IMR-90 (cell line): ENCODE results near the gene MPPED2. TPM values are rescaled to one million over a fixed set of nuclear protein-coding genes. Genes with fewer than 3 reads are reported as not detected.

ENCODE experiments used
- ATAC-seq: fragments of 200-7000 bp; cut with Tn5 transposase; 2 replicates; pipeline ENCODE4 v1.9.1; 2020; ENCODE audit warnings: low read depth, mild to moderate bottlenecking, moderate library complexity
- BruUV-seq: library from RNA; stranded (reverse); fragments of 400-500 nt; replicated peaks from 2 replicates; lab custom pipeline; 2021; lab: Mats Ljungman, UMichigan
- CTCF ChIA-PET: fragments of 300-600 bp; formaldehyde crosslinking; extraction: SDS; loops from one replicate; lab custom pipeline; 2021; ENCODE audit warnings: antibody characterized with exemption; lab: Yijun Ruan, JAX
- POLR2A ChIA-PET: fragments of 300-600 bp; sonication (Branson Sonifier 250); formaldehyde crosslinking; loops from one replicate; lab custom pipeline; 2022; ENCODE audit warnings: antibody characterized with exemption; ENCODE audit not compliant: unreplicated experiment; lab: Charles Lee
- DNase-seq: peaks from one replicate; pipeline ENCODE4 v3.0.0; 2013
- H2AFZ ChIP-seq: replicated peaks from 2 replicates; pipeline ENCODE3; 2013; ENCODE audit warnings: low read length, mild to moderate bottlenecking; ENCODE audit not compliant: poor library complexity
- H2AK5ac ChIP-seq: 2 replicates; pipeline ENCODE4 v1.6.1; 2013; ENCODE audit warnings: low read depth, low read length, inconsistent platforms
- H2AK9ac ChIP-seq: replicated peaks from 2 replicates; pipeline ENCODE3; 2013; ENCODE audit warnings: mild to moderate bottlenecking, low read depth, low read length, moderate library complexity; ENCODE audit not compliant: poor library complexity
- H2BK120ac ChIP-seq: 2 replicates; pipeline ENCODE4 v1.6.1; 2013; ENCODE audit warnings: low read depth, low read length, inconsistent platforms
- H2BK15ac ChIP-seq: 3 replicates; pipeline ENCODE4 v1.6.1; 2013; ENCODE audit warnings: low read depth, low read length, inconsistent platforms
- H2BK20ac ChIP-seq: 2 replicates; pipeline ENCODE4 v1.6.1; 2013; ENCODE audit warnings: low read depth, mild to moderate bottlenecking, inconsistent platforms, low read length, moderate library complexity
- H2BK5ac ChIP-seq: 2 replicates; pipeline ENCODE4 v1.6.1; 2013; ENCODE audit warnings: mild to moderate bottlenecking, low read depth, low read length, inconsistent platforms; ENCODE audit not compliant: poor library complexity, severe bottlenecking
- H3K14ac ChIP-seq: replicated peaks from 2 replicates; pipeline ENCODE4 v1.6.1; 2013; ENCODE audit warnings: low read depth, low read length, inconsistent platforms
- H3K18ac ChIP-seq: 2 replicates; pipeline ENCODE4 v1.6.1; 2013; ENCODE audit warnings: low read depth, low read length, control low read depth
- H3K23ac ChIP-seq: 2 replicates; pipeline ENCODE4 v1.6.1; 2013; ENCODE audit warnings: low read depth, low read length, inconsistent platforms
- H3K27ac ChIP-seq: 2 replicates; pipeline ENCODE4 v1.5.1; 2013; ENCODE audit warnings: mild to moderate bottlenecking, control low read depth, low read length; ENCODE audit not compliant: insufficient read depth
- H3K27me3 ChIP-seq: 2 replicates; pipeline ENCODE4 v1.6.1; 2013; ENCODE audit warnings: low read length; ENCODE audit not compliant: control insufficient read depth, insufficient read depth
- H3K36me3 ChIP-seq: 2 replicates; pipeline ENCODE4 v1.6.1; 2013; ENCODE audit warnings: low read length, mixed read lengths; ENCODE audit not compliant: control insufficient read depth, insufficient read depth
- H3K4ac ChIP-seq: 2 replicates; pipeline ENCODE4 v1.6.1; 2013; ENCODE audit warnings: low read depth, low read length, inconsistent platforms
- H3K4me1 ChIP-seq: 2 replicates; pipeline ENCODE4 v1.6.1; 2013; ENCODE audit warnings: low read length, mixed read lengths; ENCODE audit not compliant: control insufficient read depth, insufficient read depth
- H3K4me2 ChIP-seq: 2 replicates; pipeline ENCODE4 v1.6.1; 2013; ENCODE audit warnings: low read depth, mild to moderate bottlenecking, control low read depth, low read length, moderate library complexity
- H3K4me3 ChIP-seq: 2 replicates; pipeline ENCODE4 v1.5.1; 2013; ENCODE audit warnings: low read depth, mild to moderate bottlenecking, control low read depth, low read length, moderate library complexity; ENCODE audit not compliant: insufficient read depth
- H3K56ac ChIP-seq: 2 replicates; pipeline ENCODE4 v1.6.1; 2013; ENCODE audit warnings: low read length, inconsistent platforms; ENCODE audit not compliant: insufficient read depth; ENCODE audit errors: extremely low read depth
- H3K79me1 ChIP-seq, 2 experiments: 2 replicates each; pipeline ENCODE4 v1.6.1; 2013; ENCODE audit warnings: low read length in 2 of 2, inconsistent platforms in 1 of 2, low read depth in 1 of 2
- H3K9ac ChIP-seq: 2 replicates; pipeline ENCODE4 v1.6.1; 2013; ENCODE audit warnings: low read depth, low read length, control low read depth
- H3K9me1 ChIP-seq: 2 replicates; pipeline ENCODE4 v1.6.1; 2013; ENCODE audit warnings: low read length, inconsistent platforms; ENCODE audit not compliant: insufficient read depth
- H3K9me3 ChIP-seq: 2 replicates; pipeline ENCODE4 v1.6.1; 2013; ENCODE audit warnings: low read length; ENCODE audit not compliant: control insufficient read depth, insufficient read depth
- H4K20me1 ChIP-seq: 2 replicates; pipeline ENCODE4 v1.6.1; 2013; ENCODE audit warnings: low read length, inconsistent platforms; ENCODE audit not compliant: insufficient read depth
- H4K5ac ChIP-seq: 2 replicates; pipeline ENCODE4 v1.6.1; 2013; ENCODE audit warnings: mild to moderate bottlenecking, low read depth, low read length, control low read depth
- H4K8ac ChIP-seq, 2 experiments: 2 replicates each; pipeline ENCODE4 v1.6.1; 2013; ENCODE audit warnings: low read depth in 2 of 2, low read length in 2 of 2, control low read depth in 1 of 2, inconsistent platforms in 1 of 2
- H4K91ac ChIP-seq: 2 replicates; pipeline ENCODE4 v1.6.1; 2013; ENCODE audit warnings: low read depth, low read length, inconsistent platforms; ENCODE audit not compliant: insufficient read depth
- BHLHE40 ChIP-seq: fragments of 150-350 bp; IDR thresholded peaks from 2 replicates; pipeline ENCODE4 v1.6.1; 2016; ENCODE audit warnings: mild to moderate bottlenecking, low read depth, low read length
- CEBPB ChIP-seq: IDR thresholded peaks from 2 replicates; pipeline ENCODE4 v1.6.1; 2012; ENCODE audit warnings: low read depth, low read length, improper control_type of control experiment
- CHD1 ChIP-seq: IDR thresholded peaks from 2 replicates; pipeline ENCODE4 v1.6.1; 2012; ENCODE audit warnings: low read depth, low read length, improper control_type of control experiment
- FOS ChIP-seq: fragments of 150-350 bp; IDR thresholded peaks from 2 replicates; pipeline ENCODE4 v1.6.1; 2016; ENCODE audit warnings: low read depth, low read length
- MAFK ChIP-seq: IDR thresholded peaks from 2 replicates; pipeline ENCODE4 v1.6.1; 2012; ENCODE audit warnings: low read depth, low read length, improper control_type of control experiment
- MAZ ChIP-seq: IDR thresholded peaks from 2 replicates; pipeline ENCODE4 v1.6.1; 2012; ENCODE audit warnings: low read depth, mild to moderate bottlenecking, low read length, improper control_type of control experiment, moderate library complexity, borderline replicate concordance
- MXI1 ChIP-seq: IDR thresholded peaks from 2 replicates; pipeline ENCODE4 v1.6.1; 2012; ENCODE audit warnings: low read depth, mild to moderate bottlenecking, low read length, moderate library complexity, borderline replicate concordance
- NFE2L2 ChIP-seq: fragments of 150-350 bp; IDR thresholded peaks from 2 replicates; pipeline ENCODE4 v1.6.1; 2016; ENCODE audit warnings: low read depth, mild to moderate bottlenecking, low read length
- POLR2A ChIP-seq: IDR thresholded peaks from 2 replicates; pipeline ENCODE4 v1.6.1; 2012; ENCODE audit warnings: mild to moderate bottlenecking, low read depth, low read length
- RAD21 ChIP-seq: IDR thresholded peaks from 2 replicates; pipeline ENCODE4 v1.6.1; 2012; ENCODE audit warnings: low read length, improper control_type of control experiment
- RCOR1 ChIP-seq: IDR thresholded peaks from 2 replicates; pipeline ENCODE4 v1.6.1; 2012; ENCODE audit warnings: mild to moderate bottlenecking, low read length, improper control_type of control experiment; ENCODE audit not compliant: insufficient replicate concordance
- RFX5 ChIP-seq: IDR thresholded peaks from 2 replicates; pipeline ENCODE4 v1.8.0; 2012; ENCODE audit warnings: low read depth, mild to moderate bottlenecking, low read length, moderate library complexity
- SMC3 ChIP-seq: fragments of 150-350 bp; IDR thresholded peaks from 2 replicates; pipeline ENCODE4 v1.6.1; 2016; ENCODE audit warnings: low read depth, mild to moderate bottlenecking, antibody characterized with exemption, low read length, moderate library complexity
- WGBS, 2 experiments: methylation state at CpG; one replicate each; pipeline versions ENCODE4 v1.1.5 to v1.1.7; 2013; ENCODE audit warnings: missing lambda C conversion rate in 2 of 2; ENCODE audit not compliant: insufficient read length in 1 of 2; ENCODE audit errors: extremely low coverage in 2 of 2; 5-methylcytosine and 5-hydroxymethylcytosine counted together
- dilution Hi-C: fragments of 300-500 bp; cut with HindIII; formaldehyde crosslinking; loops from one replicate; pipeline ENCODE4 v1.14.3; 2018; ENCODE audit warnings: low sequenced_read_pairs; ENCODE audit not compliant: unreplicated experiment
- in situ Hi-C: fragments of 300-500 bp; cut with MboI; formaldehyde crosslinking; loops from 3 replicates; pipeline ENCODE4 v1.14.3; 2019; ENCODE audit warnings: low sequenced_read_pairs, inconsistent platforms, mixed read lengths
- intact Hi-C: fragments of 100-400 bp; cut with micrococcal nuclease; formaldehyde crosslinking; loops from 2 replicates; pipeline ENCODE4 v1.10.0; 2022
- polyA plus RNA-seq, 3 experiments: library from polyadenylated mRNA; depleted of rRNA; stranded (reverse); fragments of >200 nt; gene quantifications; 2 replicates each; pipeline ENCODE4 v1.2.3, GENCODE V29; 2012; ENCODE audit warnings: low replicate concordance in 1 of 3
- total RNA-seq: library from RNA; depleted of rRNA; stranded (reverse); fragments of >200 nt; gene quantifications from 2 replicates; pipeline ENCODE4 v1.2.3, GENCODE V29; 2012
- TF ChIP-seq, protein P1 (sequence below): fragments of 150-350 bp; IDR thresholded peaks from 2 replicates; pipeline ENCODE4 v1.6.1; 2016; ENCODE audit warnings: low read depth, mild to moderate bottlenecking, low read length, moderate library complexity, borderline replicate concordance
- TF ChIP-seq, protein P2 (sequence below): conservative IDR thresholded peaks from 2 replicates; pipeline ENCODE4 v1.5.1; 2012; ENCODE audit warnings: mild to moderate bottlenecking, low read depth, low read length, improper control_type of control experiment
- TF ChIP-seq, protein P3 (sequence below): fragments of 150-350 bp; IDR thresholded peaks from 2 replicates; pipeline ENCODE4 v1.6.1; 2017; ENCODE audit warnings: mild to moderate bottlenecking, antibody characterized with exemption, low read length, low read depth

Gene MPPED2
- total and polyA plus RNA-seq, 2 of the 4 experiments (the other 2 are of a cell fraction) = 0.10 TPM; not detected in 1

DNA sequence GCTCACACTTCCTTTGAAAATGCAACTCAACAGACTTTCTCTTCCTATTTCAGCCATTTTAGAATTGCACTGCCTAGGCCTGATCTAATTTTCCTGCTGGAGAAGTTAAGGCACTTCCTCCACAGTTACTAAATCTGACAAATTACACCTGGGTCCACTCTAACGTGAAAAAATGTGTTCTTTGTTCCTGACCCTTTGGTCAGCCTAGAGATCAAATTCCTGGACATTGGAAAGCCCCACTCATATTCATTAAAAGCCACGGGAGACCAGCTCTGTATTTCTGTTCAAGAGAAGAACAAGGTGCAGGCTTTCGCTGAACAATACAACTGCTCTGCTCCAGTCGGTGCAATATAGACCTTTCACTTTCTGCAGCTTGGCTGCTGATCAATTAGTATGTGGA, 96.6 kb downstream of the MPPED2 start:
- H2BK5ac ChIP-seq = no peak overlapping the region
- H3K4me1 ChIP-seq = peaks cover 2% of the 10 kb centered on the region; the same call in 1 of the 2 replicates
- no peak overlapping the region for H3K56ac ChIP-seq
- H3K23ac ChIP-seq = no peak overlapping the region
- no peaks in the 10 kb centered on the region for H3K79me1 ChIP-seq
- ATAC-seq = no peak
- H4K20me1 ChIP-seq = no peaks in the 10 kb centered on the region
- in situ Hi-C loops (no loop called here), intact Hi-C loops (no loop called here), dilution Hi-C loops (no loop called here)
- H3K14ac ChIP-seq = no peak overlapping the region
- H3K27me3 ChIP-seq = no peaks in the 10 kb centered on the region
- no peak overlapping the region for H2AK5ac ChIP-seq
- TF ChIP-seq RCOR1 = no peak
- TF ChIP-seq SMC3 = no peak
- TF ChIP-seq NFE2L2 = no peak
- TF ChIP-seq MAZ = no peak
- TF ChIP-seq RFX5 = no peak
- TF ChIP-seq, protein P1, sequence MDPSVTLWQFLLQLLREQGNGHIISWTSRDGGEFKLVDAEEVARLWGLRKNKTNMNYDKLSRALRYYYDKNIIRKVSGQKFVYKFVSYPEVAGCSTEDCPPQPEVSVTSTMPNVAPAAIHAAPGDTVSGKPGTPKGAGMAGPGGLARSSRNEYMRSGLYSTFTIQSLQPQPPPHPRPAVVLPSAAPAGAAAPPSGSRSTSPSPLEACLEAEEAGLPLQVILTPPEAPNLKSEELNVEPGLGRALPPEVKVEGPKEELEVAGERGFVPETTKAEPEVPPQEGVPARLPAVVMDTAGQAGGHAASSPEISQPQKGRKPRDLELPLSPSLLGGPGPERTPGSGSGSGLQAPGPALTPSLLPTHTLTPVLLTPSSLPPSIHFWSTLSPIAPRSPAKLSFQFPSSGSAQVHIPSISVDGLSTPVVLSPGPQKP = no peak
- TF ChIP-seq, protein P2, sequence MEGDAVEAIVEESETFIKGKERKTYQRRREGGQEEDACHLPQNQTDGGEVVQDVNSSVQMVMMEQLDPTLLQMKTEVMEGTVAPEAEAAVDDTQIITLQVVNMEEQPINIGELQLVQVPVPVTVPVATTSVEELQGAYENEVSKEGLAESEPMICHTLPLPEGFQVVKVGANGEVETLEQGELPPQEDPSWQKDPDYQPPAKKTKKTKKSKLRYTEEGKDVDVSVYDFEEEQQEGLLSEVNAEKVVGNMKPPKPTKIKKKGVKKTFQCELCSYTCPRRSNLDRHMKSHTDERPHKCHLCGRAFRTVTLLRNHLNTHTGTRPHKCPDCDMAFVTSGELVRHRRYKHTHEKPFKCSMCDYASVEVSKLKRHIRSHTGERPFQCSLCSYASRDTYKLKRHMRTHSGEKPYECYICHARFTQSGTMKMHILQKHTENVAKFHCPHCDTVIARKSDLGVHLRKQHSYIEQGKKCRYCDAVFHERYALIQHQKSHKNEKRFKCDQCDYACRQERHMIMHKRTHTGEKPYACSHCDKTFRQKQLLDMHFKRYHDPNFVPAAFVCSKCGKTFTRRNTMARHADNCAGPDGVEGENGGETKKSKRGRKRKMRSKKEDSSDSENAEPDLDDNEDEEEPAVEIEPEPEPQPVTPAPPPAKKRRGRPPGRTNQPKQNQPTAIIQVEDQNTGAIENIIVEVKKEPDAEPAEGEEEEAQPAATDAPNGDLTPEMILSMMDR = no peak
- no peak for TF ChIP-seq MAFK
- no peak for TF ChIP-seq CEBPB
- no peak for TF ChIP-seq MXI1
- no peak for TF ChIP-seq FOS
- TF ChIP-seq RAD21 = no peak
- no peak for TF ChIP-seq BHLHE40
- no peak for TF ChIP-seq POLR2A
- TF ChIP-seq, protein P3, sequence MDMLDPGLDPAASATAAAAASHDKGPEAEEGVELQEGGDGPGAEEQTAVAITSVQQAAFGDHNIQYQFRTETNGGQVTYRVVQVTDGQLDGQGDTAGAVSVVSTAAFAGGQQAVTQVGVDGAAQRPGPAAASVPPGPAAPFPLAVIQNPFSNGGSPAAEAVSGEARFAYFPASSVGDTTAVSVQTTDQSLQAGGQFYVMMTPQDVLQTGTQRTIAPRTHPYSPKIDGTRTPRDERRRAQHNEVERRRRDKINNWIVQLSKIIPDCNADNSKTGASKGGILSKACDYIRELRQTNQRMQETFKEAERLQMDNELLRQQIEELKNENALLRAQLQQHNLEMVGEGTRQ = no peak
- TF ChIP-seq CHD1 = no peak
- H3K9me3 ChIP-seq = no peaks in the 10 kb centered on the region
- no peak overlapping the region for H3K9ac ChIP-seq
- H3K4me3 ChIP-seq = no peak overlapping the region
- no peak overlapping the region for H2BK15ac ChIP-seq
- H4K8ac ChIP-seq = no peak overlapping the region
- H3K9me1 ChIP-seq = no peaks in the 10 kb centered on the region
- no peaks in the 10 kb centered on the region for H3K36me3 ChIP-seq
- BruUV-seq = no TSS peak
- ChIA-PET CTCF (no interaction called here), POLR2A (no interaction called here)
- H3K18ac ChIP-seq = no peak overlapping the region
- no peak overlapping the region for H2BK120ac ChIP-seq
- H4K5ac ChIP-seq = no peak overlapping the region; the same call in 1 of the 2 replicates
- WGBS, 2 experiments = no CpG with 5 or more reads among the region's 4 CpGs
- H2AFZ ChIP-seq = no peak overlapping the region
- no peak overlapping the region for H3K4ac ChIP-seq
- H3K27ac ChIP-seq = no peak overlapping the region
- no peak overlapping the region for H4K91ac ChIP-seq
- DNase-seq = no peak
- no peak overlapping the region for H3K4me2 ChIP-seq
- no peak overlapping the region for H2BK20ac ChIP-seq
- H2AK9ac ChIP-seq = no peak overlapping the region
